Endodermal cell (in vitro differentiated cells): ENCODE measurements around the gene LRIT1. TPM values are rescaled to one million over a fixed set of nuclear protein-coding genes. Genes with fewer than 3 reads are reported as not detected.

Experiments
- DNase-seq: peaks from one replicate; pipeline ENCODE4 v3.0.0-alpha.2; 2017
- H3K27ac ChIP-seq: 2 replicates; pipeline ENCODE4 v1.5.1; 2013; ENCODE audit warnings: mild to moderate bottlenecking, low read depth, low read length, moderate library complexity
- H3K27me3 ChIP-seq: 2 replicates; pipeline ENCODE4 v1.6.1; 2013; ENCODE audit warnings: mild to moderate bottlenecking, low read length, moderate library complexity; ENCODE audit not compliant: insufficient read depth, control insufficient read depth, poor library complexity, severe bottlenecking
- H3K36me3 ChIP-seq: 2 replicates; pipeline ENCODE4 v1.7.0; 2013; ENCODE audit warnings: mild to moderate bottlenecking, low read length, moderate library complexity; ENCODE audit not compliant: control insufficient read depth, insufficient read depth
- H3K4me1 ChIP-seq: one replicate; pipeline ENCODE4 v1.7.0; 2013; ENCODE audit warnings: low read length; ENCODE audit not compliant: control insufficient read depth, insufficient read depth
- H3K4me3 ChIP-seq: 2 replicates; pipeline ENCODE4 v1.5.1; 2013; ENCODE audit warnings: mild to moderate bottlenecking, low read length, moderate library complexity
- H3K9ac ChIP-seq: 2 replicates; pipeline ENCODE4 v1.6.1; 2013; ENCODE audit warnings: mild to moderate bottlenecking, low read length, moderate library complexity; ENCODE audit not compliant: poor library complexity, severe bottlenecking; ENCODE audit errors: extremely low read depth
- H3K9me3 ChIP-seq: 2 replicates; pipeline ENCODE4 v1.6.1; 2013; ENCODE audit warnings: mild to moderate bottlenecking, low read length, moderate library complexity; ENCODE audit not compliant: control insufficient read depth
- H3K27ac Mint-ChIP-seq: 2 replicates; pipeline ENCODE4 v1.8.0; 2020; ENCODE audit warnings: mixed read lengths
- H3K27me3 Mint-ChIP-seq: 2 replicates; pipeline ENCODE4 v1.8.0; 2021; ENCODE audit warnings: mild to moderate bottlenecking, mixed read lengths; ENCODE audit not compliant: insufficient read depth
- H3K36me3 Mint-ChIP-seq: 2 replicates; pipeline ENCODE4 v1.8.0; 2020; ENCODE audit warnings: low read depth, mixed read lengths
- H3K4me1 Mint-ChIP-seq: 2 replicates; pipeline ENCODE4 v1.8.0; 2020; ENCODE audit warnings: mixed read lengths
- H3K4me3 Mint-ChIP-seq: 2 replicates; pipeline ENCODE4 v1.8.0; 2020; ENCODE audit warnings: mild to moderate bottlenecking, moderate library complexity, mixed read lengths
- H3K9me3 Mint-ChIP-seq: 2 replicates; pipeline ENCODE4 v1.8.0; 2020; ENCODE audit warnings: mild to moderate bottlenecking, mixed read lengths
- WGBS, 2 experiments: methylation state at CpG; one replicate each; pipeline versions ENCODE4 v1.1.5 to v1.1.7; 2013; ENCODE audit warnings: missing lambda C conversion rate in 2 of 2, mixed read lengths in 1 of 2; ENCODE audit not compliant: insufficient coverage in 1 of 2, insufficient read length in 1 of 2; 5-methylcytosine and 5-hydroxymethylcytosine counted together
- total RNA-seq, 2 donors: library from RNA; stranded (reverse); fragmentation: NEBNext Ultra II Directional in 1 of 2; extraction: Animal tissue kit (Norgen Biotek cat#: 25700) in 1 of 2; gene quantifications; 2 replicates in 1 of 2; 3 replicates in 1 of 2; pipeline ENCODE4 v1.2.1, GENCODE V29; 2021
- TF ChIP-seq, protein P1 (sequence below): fragments of 200-600 bp; sonication (generic); conservative IDR thresholded peaks from 2 replicates; pipeline ENCODE4 v1.5.0; 2021; ENCODE audit warnings: antibody characterized with exemption, mild to moderate bottlenecking

LRIT1 gene
- total RNA-seq, 2 donors from 2014 or later: 0.11 TPM; not detected in 1

DNA sequence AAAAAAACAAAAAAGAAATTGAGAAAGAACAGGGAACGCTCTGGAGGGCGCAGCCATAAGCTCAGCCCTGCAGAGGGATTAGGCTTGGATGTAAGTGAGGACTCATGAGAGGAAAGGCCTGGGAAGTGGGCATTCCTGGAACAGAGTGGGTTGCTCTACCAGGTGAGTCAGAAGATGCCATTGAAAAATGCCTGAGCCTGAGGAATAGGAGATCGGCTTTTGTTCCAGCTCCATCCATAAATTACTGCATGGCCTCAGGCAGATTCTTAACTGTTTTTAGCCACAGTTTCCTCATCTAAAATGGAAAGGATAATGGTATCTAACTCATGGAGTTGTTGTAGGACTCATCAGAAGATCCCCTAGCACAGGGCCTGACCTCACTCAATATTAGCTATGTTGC, 2.4 kb upstream of the LRIT1 start:
- H3K4me1 Mint-ChIP-seq: peaks cover 4% of the 10 kb centered on the region
- no peak overlapping the region for H3K4me3 Mint-ChIP-seq
- Histone ChIP-seq H3K4me1 (no peaks in the 10 kb centered on the region), H3K9ac (no peak overlapping the region), H3K27me3 (no peaks in the 10 kb centered on the region), H3K9me3 (no peaks in the 10 kb centered on the region), H3K36me3 (no peaks in the 10 kb centered on the region), H3K4me3 (no peak overlapping the region), H3K27ac (no peak overlapping the region)
- 92 to 100% methylated on average over 3 of the region's 3 CpGs for WGBS, 2 experiments
- no peaks in the 10 kb centered on the region for H3K9me3 Mint-ChIP-seq
- DNase-seq: no peak
- TF ChIP-seq, protein P1, sequence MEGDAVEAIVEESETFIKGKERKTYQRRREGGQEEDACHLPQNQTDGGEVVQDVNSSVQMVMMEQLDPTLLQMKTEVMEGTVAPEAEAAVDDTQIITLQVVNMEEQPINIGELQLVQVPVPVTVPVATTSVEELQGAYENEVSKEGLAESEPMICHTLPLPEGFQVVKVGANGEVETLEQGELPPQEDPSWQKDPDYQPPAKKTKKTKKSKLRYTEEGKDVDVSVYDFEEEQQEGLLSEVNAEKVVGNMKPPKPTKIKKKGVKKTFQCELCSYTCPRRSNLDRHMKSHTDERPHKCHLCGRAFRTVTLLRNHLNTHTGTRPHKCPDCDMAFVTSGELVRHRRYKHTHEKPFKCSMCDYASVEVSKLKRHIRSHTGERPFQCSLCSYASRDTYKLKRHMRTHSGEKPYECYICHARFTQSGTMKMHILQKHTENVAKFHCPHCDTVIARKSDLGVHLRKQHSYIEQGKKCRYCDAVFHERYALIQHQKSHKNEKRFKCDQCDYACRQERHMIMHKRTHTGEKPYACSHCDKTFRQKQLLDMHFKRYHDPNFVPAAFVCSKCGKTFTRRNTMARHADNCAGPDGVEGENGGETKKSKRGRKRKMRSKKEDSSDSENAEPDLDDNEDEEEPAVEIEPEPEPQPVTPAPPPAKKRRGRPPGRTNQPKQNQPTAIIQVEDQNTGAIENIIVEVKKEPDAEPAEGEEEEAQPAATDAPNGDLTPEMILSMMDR: no peak
- H3K27me3 Mint-ChIP-seq: peaks cover 18% of the 10 kb centered on the region
- no peaks in the 10 kb centered on the region for H3K36me3 Mint-ChIP-seq
- no peak overlapping the region for H3K27ac Mint-ChIP-seq

DNA sequence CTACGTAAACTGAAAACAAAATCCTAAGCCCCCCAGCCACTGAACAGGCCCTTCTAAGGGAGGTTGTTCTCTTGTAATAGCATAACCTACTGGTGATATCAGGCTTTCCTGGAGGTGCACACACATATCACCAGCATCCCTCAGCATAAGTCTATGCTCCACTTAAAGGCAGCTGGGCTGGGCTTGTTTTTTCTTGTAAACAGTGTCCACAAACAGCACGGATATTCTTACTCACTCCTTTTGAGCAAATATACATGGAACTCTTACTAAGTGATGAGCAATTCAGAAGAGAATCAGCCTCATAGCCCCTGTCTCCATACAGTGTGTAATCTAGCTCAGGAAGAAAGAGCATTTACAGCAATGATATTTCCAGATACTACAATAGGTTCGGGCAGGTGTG, 2.4 kb downstream of the LRIT1 start:
- Mint-ChIP-seq H3K27ac (no peak overlapping the region), H3K27me3 (peaks cover 35% of the 10 kb centered on the region), H3K36me3 (no peaks in the 10 kb centered on the region), H3K9me3 (no peaks in the 10 kb centered on the region), H3K4me1 (peaks cover 4% of the 10 kb centered on the region), H3K4me3 (no peak overlapping the region)
- 91 to 100% methylated on average over 2 to 3 of the region's 3 CpGs for WGBS, 2 experiments
- H3K9ac ChIP-seq: no peak overlapping the region
- no peak for DNase-seq
- no peaks in the 10 kb centered on the region for H3K9me3 ChIP-seq
- no peaks in the 10 kb centered on the region for H3K4me1 ChIP-seq
- H3K4me3 ChIP-seq: no peak overlapping the region
- no peak overlapping the region for H3K27ac ChIP-seq
- TF ChIP-seq, protein P1: no peak
- H3K36me3 ChIP-seq: no peaks in the 10 kb centered on the region
- no peaks in the 10 kb centered on the region for H3K27me3 ChIP-seq

DNA sequence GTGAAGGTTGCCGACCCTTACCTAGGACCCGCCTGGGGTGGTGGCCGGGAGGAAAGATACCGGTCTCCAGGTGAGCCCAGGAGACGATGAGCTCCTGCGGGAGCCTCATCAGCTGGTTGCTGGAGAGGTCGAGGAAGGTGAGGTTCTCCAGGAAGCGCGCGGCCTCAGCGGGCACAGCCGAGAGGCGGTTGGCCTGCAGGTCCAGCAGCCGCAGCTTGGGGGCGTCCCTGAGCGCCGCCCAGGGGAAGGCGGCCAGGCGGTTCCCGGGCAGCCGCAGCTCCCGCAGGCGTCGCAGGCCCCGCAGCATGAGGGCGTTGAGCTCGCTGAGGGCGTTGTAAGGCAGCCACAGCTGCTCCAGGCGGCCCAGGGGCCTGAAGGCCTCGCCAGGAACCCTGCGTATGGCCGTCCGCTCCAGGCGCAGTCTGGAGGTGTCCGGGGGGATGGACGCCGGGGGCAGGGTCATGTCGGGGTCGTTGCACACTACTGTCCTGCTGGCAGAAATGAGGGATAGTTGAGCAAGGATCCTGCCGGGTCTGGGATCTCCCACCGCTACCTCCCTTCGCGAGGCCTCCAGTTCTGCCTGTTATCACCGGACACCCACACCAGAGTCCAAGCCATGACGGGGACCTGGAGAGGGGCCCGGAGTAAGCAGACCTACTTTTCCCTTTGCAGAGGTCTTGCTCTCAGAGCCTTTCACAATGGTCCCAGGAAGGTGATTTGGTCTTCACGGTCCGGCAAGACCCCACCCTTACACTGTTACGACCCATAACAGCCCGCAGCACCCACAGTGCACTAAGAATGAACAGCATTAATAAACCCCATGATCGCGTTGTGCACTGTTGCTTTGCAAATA, 3.9 kb downstream of the LRIT1 start:
- no peaks in the 10 kb centered on the region for H3K36me3 Mint-ChIP-seq
- Histone ChIP-seq H3K4me3 (no peak overlapping the region), H3K4me1 (no peaks in the 10 kb centered on the region), H3K27ac (no peak overlapping the region), H3K9me3 (no peaks in the 10 kb centered on the region), H3K36me3 (no peaks in the 10 kb centered on the region), H3K27me3 (no peaks in the 10 kb centered on the region), H3K9ac (no peak overlapping the region)
- H3K27ac Mint-ChIP-seq: no peak overlapping the region
- 81 to 83% methylated on average over 31 to 52 of the region's 52 CpGs for WGBS, 2 experiments
- no peak overlapping the region for H3K4me3 Mint-ChIP-seq
- DNase-seq: peak; percentile 94
- peaks cover 4% of the 10 kb centered on the region for H3K4me1 Mint-ChIP-seq
- H3K9me3 Mint-ChIP-seq: no peaks in the 10 kb centered on the region
- H3K27me3 Mint-ChIP-seq: peaks cover 35% of the 10 kb centered on the region
- TF ChIP-seq, protein P1: peak; percentile 93
